GM18907 (cell line): ENCODE data around the gene CDON.
"Not testable (repeated sequence)": the region's sequence is repeated elsewhere in the genome, so short reads cannot be mapped to it uniquely, and the experiment has no call there.

Source experiments
- ATAC-seq: cut with Tn5 transposase; IDR thresholded peaks from one replicate; pipeline ENCODE4 v1.9.1; 2021; ENCODE audit warnings: mild to moderate bottlenecking, moderate library complexity; ENCODE audit not compliant: unreplicated experiment

Gene CDON

DNA sequence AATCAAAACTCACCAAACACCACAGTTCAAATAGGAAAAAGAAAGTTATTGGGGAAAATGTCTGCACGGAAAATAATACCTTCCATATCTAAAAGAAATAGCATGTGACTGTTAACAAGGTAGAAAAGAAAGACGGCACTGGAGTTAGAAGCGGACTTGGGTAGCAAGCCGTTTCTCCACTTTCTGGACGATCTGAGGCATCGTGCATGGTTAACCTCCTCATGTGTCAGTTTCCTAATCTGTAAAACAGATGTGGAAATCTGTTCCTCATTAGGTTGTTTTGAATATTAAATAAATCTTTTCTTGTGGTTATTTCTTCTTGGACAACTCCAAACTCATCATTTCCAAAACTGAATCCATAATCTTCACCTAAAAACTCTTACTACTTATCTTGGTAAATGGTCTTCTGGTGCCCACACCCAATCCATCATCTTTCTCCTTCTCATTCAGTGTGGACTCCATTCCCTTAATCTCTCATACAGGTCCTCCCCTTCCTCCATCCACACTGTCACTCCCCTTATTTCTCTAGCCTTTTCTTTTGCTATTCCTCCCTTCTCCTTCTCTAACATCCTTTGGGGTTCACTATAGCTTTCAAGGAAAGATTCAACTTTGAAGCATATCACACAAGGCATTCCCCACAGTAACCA lies 63.3 kb downstream of the CDON start:
- ATAC-seq, result no peak

DNA sequence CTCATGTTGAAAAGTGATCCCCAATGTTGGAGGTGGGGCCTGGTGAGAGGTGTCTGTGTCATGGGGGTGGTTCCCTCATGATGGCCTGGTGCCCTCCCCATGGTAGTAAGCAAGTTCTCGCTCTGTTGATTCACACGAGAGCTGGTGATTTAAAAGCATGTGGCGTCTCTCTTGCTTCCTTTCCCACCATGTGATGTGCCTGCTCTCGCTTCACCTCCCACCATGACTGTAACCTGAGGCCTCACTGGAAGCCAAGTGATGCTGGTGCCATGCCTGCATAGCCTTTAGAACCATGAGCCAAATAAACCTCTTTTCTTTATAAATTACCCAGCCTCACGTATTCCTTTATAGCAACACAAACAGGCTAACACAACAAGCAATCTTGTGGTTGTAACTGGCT lies 64.4 kb downstream of the CDON start:
- no peak for ATAC-seq

- ATAC-seq, result peak; percentile 71
Observed at GRCh38 chr11:125995313-125995712, 67.4 kb downstream of the CDON start.

DNA sequence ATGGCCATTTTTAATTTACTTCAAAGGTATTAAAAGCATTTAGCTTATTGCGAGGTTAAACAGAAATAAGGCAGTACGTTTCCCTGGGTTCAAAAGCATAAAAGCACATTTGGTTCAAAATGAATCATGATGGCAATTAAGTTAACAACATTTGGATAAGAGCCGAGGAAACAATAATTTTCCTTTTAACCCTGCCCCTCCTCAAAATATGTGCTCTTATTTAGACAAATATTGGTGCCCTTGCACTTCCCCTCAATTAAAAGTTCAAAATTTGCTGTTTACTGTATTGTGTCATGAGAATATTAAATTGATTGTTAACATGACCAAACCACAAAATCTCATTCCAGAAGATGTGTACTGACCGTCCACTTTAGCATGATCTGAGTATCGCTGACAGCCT lies 68.2 kb downstream of the CDON start:
- no peak for ATAC-seq

GRCh38 chr11:125992893-125993292 lies 69.8 kb downstream of the CDON start:
- ATAC-seq, result no peak

- no peak for ATAC-seq
Observed at GRCh38 chr11:125990244-125990643, 72.4 kb downstream of the CDON start.

- ATAC-seq, result no peak
Observed at GRCh38 chr11:125987066-125987641, 75.5 kb downstream of the CDON start.

GRCh38 chr11:125985956-125986355 lies 76.7 kb downstream of the CDON start:
- not testable (repeated sequence) for ATAC-seq

DNA sequence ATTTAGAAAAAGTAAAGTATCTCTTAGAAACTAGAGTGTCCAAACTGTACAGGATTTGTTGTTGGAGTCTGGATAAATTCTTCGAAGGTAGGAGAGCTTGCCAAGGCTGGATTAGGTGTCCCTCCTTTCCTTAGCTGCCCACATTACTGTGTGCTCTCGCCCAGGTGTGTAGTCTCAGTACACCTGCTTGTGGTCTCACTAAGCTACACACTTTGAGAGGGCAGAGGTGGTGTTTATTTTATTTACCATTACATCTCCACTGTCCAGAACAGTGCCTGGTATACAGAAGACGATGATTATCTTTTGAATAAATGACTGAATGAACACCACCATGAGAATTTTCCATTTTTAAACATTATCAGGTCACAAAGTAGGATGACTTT lies 80.3 kb downstream of the CDON start:
- no peak for ATAC-seq

DNA sequence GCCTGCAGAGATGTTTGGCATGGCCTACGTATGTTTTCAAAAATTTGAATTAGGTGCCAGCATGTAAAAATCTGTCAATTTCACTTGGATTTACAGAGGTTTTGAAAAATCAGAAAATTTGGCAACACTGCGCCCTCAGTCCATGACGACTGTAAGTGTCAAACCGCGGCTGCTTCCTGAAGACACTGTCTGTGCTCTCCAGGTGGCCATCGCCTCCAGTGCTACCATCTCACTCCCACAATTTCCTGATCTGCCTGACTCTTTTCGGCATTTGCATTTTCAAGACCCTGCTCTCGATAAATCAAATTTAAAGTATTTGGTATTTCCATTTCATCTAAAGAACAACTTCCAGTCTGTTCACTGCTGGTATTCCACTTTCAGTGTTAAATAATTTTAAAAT lies 82.2 kb downstream of the CDON start:
- no peak for ATAC-seq

DNA sequence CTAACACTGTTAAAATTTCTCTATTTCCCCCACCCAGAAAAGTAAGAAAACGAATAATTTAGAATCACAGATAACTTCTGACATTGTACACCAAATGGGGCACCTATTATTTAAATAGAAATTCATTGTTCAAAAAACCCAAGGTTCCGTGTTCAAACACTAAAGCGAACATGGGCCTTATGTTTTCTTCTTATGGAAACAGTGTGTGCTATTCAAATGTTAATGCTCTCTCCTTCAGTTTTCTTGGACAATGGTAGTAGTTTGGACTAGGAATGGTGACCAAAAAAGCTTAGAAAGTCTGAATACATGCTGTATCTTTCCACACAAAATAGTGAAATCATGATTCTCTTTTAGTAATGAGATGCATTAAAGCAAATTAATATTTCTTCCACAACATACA lies 83.2 kb downstream of the CDON start:
- ATAC-seq, result no peak

DNA sequence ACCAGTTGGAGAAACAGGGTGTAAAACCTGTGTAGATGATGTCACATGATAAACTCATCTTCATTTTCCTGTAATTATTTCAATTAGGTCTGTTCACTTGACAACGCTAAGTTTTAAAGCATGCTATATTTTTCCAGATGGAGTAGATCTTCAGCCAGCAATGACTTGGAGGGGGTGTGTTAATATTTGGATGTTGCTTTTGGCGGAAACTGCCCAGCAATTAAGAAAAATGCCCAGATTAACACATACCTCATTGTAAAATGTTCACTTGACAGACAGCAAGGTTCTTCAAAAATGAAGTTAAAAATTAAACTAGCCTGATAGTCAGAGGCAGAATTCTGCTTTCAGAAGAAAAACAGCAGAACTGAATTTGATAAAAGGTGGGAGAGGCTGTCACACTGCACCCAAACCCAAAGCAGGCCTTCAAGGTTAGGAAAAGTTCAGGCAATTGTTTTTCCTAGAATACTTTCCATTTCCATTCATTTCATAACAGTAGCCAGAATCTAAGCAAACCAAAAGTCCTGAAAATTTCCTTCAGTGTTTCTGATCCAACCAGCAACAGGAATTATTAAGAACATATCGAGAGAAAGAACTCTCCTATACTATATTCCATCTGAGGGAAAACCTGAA lies 83.8 kb downstream of the CDON start:
- no peak for ATAC-seq

DNA sequence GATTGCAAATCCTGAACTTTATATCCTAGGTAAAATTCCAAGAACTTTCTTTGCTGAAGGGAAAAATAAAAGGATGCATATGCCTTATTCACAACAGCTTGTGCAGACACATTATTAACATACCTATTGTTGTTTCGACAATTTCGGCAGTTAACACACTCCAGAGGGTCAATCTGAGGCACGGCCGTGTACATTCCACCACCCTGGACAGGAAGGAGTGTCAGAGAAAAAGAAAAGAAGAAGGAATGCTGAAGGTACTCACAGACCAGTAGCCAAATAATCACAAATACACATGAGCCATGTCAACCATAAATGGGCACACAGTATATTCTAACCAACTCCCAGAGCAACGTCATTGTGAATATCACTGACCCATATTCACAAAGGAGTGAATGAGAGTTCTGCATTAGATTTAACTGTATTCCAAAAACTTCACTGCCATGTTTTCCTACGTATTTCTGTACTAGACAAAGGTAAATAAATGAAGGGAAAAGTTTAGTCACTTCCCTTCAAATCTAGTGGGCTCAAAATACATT lies 84.4 kb downstream of the CDON start:
- no peak for ATAC-seq

DNA sequence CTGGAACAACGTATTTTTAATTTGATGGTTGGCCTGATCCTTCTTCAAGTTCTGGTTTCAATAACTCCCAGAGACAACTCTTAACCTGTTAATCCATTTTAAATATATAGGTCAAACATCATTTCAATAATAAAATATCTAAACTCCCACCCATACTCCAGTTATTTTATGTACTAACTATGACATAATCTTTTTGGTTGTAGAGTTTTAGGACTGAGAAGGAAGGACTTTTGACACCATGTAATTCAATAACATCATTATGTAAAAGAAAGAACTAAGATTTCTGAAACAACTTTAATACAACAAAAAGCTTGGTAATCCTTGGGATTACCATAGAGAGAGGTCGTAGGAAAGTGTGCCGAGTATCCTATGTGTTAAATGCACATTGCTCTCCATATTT lies 85.3 kb downstream of the CDON start:
- no peak for ATAC-seq

GRCh38 chr11:125976156-125976555 lies 86.5 kb downstream of the CDON start:
- ATAC-seq, result no peak

GRCh38 chr11:125975634-125976033 lies 87.0 kb downstream of the CDON start:
- no peak for ATAC-seq

DNA sequence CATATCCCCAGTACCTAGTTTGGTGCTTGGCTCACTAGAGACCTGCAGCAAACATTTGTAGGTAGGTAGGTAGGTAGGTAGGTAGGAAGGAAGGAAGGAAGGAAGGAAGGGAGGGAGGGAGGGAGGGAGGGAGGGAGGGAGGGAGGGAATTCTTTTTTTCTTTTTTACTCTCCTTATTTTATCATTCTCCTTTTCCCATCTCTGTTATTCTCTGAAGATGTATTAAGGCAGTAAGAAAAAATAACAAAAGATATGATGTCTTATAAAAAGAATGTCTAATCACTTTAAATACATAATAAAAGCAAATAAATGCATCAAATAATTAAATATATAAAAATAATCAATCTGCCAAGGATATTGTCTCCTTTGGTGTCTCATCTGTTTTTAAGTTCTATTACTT lies 88.4 kb downstream of the CDON start:
- no peak for ATAC-seq

DNA sequence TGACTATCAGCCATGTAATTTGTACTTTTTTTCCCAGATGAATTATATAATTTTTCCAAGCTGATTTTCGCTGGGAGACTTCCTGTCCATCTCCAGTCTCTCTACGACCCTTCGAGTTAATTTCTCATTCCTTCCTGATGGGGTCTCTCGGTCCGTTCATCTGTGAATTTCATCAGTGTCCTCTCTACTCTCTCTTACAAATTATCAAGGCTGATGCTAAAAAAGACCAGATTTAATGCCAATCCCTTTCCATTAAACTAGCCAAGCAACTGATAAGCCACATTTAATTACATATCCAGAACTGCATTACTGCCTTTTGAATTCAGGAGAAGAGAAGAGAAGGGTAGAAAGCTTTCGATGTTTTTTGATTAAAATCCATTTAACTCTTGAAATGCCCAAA lies 91.0 kb downstream of the CDON start:
- no peak for ATAC-seq

GRCh38 chr11:125968354-125968753 lies 94.3 kb downstream of the CDON start:
- no peak for ATAC-seq

- ATAC-seq, result no peak
Observed at GRCh38 chr11:125967515-125967914, 95.2 kb downstream of the CDON start.

DNA sequence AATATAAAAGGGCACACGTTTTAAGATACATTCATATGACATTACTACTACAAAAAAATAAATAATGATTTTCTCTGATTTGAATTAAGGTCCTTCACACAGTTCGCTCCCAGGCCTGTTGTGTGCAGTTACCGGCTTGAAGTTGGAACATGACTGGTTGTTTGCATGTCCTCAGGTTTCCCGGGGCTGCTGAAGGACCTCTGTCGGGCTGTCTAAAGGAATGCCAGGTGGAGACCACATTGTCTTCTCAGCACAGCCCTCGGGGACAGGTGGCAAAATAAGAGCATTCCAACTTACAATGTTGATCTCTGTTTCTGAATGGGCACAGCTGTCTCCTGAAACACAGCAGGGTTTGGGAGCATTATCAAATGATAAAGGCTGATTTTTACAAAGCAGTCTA lies 101.9 kb downstream of the CDON start:
- ATAC-seq, result no peak

GRCh38 chr11:125959931-125960330 lies 102.7 kb downstream of the CDON start:
- ATAC-seq, result no peak
